ENCODE measurements around the gene KRT12.

KRT12 gene

DNA sequence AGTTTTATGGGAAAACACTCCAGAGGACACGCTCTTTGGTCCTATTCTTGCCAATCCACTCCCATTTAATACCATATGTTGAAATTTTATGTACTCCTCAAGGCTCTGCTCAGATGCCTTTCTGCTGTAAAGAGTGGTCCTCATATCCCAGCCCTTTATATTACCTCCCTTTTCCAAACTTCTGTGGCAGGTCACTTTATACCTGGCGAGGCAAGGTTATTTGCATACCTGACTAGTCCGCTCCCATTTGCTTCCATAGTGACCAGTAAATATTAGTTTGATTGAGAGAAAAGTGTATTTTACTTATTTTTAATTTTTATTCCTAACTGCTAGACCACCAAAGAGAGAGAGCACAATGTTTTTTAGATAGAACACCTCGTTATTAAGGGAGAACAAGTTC, 17.3 kb downstream of the KRT12 start:
- TF ChIP-seq, protein P1, sequence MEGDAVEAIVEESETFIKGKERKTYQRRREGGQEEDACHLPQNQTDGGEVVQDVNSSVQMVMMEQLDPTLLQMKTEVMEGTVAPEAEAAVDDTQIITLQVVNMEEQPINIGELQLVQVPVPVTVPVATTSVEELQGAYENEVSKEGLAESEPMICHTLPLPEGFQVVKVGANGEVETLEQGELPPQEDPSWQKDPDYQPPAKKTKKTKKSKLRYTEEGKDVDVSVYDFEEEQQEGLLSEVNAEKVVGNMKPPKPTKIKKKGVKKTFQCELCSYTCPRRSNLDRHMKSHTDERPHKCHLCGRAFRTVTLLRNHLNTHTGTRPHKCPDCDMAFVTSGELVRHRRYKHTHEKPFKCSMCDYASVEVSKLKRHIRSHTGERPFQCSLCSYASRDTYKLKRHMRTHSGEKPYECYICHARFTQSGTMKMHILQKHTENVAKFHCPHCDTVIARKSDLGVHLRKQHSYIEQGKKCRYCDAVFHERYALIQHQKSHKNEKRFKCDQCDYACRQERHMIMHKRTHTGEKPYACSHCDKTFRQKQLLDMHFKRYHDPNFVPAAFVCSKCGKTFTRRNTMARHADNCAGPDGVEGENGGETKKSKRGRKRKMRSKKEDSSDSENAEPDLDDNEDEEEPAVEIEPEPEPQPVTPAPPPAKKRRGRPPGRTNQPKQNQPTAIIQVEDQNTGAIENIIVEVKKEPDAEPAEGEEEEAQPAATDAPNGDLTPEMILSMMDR (IDR thresholded peaks at IDR 0.05), result no peak
- Histone ChIP-seq H3K27me3 (peaks cover 0 to 4% of the 10 kb centered on the region in 2 donors), H3K9me3 (no peaks in the 10 kb centered on the region), H3K27ac (no peak overlapping the region), H3K4me3 (no peak overlapping the region), H3K36me3 (no peaks in the 10 kb centered on the region), H3K4me1 (peaks cover 0 to 3% (median 0%) of the 10 kb centered on the region in 4 donors)
- DNase-seq, result no peak
- intact Hi-C loops (cut with DNase I; ENCODE audit: low total_unique reads), result no loop called here

DNA sequence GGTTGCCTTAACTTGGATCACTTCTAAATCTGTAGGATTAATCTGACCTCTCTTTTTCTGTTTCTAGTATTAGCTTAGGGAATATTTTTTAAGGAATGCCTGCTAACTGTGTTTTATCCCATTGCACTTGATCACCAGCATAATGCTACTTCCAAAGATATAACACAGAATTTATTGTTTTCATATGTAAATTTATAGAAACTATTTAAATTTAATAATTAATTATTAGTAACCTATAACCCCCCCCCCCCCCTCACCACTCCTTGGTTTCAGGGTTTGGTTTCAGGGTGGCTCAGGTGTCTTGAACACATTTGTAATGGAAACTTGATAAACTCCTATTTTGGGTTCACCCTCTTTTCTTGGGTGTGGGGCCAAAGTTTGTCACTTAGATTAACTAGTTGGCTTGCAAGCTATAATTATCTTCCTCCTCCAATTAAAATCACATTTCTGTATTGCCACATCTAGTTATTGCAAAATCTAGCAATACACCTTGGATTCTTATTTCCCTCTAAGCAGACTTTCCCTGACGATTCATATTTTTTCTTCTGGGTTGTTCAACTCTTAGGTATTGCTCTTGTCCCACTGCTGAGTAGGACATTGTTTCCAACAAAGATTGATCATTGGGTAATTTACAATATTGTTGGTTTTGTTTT, 18.3 kb downstream of the KRT12 start:
- Histone ChIP-seq H3K4me1 (no peaks in the 10 kb centered on the region), H3K9me3 (no peaks in the 10 kb centered on the region), H3K27ac (no peak overlapping the region), H3K4me3 (no peak overlapping the region), H3K36me3 (no peaks in the 10 kb centered on the region), H3K27me3 (peaks cover 0 to 4% of the 10 kb centered on the region in 2 donors)
- TF ChIP-seq, protein P1 (IDR thresholded peaks at IDR 0.05), result no peak
- intact Hi-C loops (cut with DNase I; ENCODE audit: low total_unique reads), result no loop called here
- DNase-seq, result no peak

DNA sequence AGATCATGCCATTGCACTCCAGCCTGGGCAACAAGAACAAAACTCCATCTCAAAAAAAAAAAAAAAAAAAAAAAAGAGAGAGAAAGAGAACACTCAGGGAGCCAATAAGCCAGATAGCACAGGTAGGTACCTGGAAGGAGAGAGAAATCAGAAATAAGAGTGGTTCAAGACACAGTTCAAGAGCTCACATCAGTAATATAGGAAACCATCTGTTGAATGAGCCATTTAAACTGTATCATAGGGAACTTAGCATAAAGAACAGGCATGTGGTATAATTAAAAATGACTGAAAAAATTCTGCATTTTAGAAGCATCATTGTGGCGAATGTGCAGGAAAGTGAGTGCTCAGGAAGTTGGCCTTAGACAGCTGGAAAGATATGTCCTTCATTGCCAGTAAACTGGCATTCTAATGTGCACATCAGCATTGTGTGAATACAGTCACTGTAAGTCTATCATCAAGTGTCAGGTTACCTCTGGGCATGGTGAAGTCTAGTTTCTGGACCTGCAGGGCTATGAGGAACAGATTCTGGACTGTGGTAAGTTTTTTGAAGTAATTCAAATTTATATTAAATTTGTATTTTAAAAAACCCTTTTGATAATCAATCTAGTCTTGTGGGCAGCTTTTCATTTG, 20.4 kb downstream of the KRT12 start:
- H3K4me1 ChIP-seq, result no peaks in the 10 kb centered on the region
- intact Hi-C loops (cut with DNase I; ENCODE audit: low total_unique reads), result no loop called here
- H3K4me3 ChIP-seq, result no peak overlapping the region
- H3K36me3 ChIP-seq, result no peaks in the 10 kb centered on the region
- DNase-seq, result no peak
- H3K27me3 ChIP-seq, result peaks cover 0 to 4% of the 10 kb centered on the region in 2 donors
- H3K9me3 ChIP-seq, result no peaks in the 10 kb centered on the region
- no peak overlapping the region for H3K27ac ChIP-seq
- TF ChIP-seq, protein P1 (IDR thresholded peaks at IDR 0.05), result no peak

DNA sequence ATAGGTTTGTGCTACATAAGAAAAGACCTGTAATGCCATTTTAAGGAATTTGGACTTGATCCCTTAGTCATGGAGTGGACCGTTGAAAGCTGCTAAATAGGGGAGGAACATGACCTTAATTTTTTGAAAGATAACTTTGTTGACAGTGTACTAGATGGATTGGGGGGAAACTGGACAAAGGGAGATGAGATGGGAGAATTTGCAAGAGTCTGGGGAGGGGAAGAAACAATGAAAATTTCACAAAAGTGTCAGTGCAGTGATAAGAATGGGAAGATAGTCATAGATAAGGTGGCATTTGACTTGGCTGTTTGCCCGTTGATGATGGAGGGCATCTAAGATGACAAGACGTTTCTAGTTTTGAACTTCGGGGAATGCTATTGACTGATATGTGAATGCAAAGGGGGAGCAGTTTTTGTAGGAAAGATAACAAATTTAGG, 22.3 kb downstream of the KRT12 start:
- DNase-seq, result no peak
- TF ChIP-seq, protein P1 (IDR thresholded peaks at IDR 0.05), result no peak
- intact Hi-C loops (cut with DNase I; ENCODE audit: low total_unique reads), result no loop called here
- no peaks in the 10 kb centered on the region for H3K4me1 ChIP-seq
- peaks cover 0 to 4% of the 10 kb centered on the region in 2 donors for H3K27me3 ChIP-seq
- H3K9me3 ChIP-seq, result no peaks in the 10 kb centered on the region
- H3K4me3 ChIP-seq, result no peak overlapping the region
- H3K27ac ChIP-seq, result no peak overlapping the region
- H3K36me3 ChIP-seq, result no peaks in the 10 kb centered on the region

DNA sequence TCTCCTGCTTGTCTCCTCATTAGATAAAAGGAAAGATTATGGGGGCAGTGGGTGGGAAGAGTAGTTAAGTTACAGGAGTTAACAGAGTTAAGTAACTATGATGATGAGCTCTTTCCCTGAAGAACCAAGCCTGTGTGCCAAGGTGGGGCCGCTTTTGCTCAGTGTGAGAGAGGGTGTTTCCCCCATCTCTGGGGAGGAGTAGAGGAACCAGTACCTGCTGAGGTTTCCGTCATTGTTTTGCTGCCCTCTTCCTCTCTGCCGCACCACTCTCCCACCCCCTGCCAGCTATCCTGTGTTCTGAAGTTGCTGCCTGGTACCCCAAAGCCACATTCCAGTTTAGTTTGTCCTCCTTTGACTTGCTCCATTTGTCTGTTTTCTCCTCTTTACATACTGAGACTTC, 23.8 kb downstream of the KRT12 start:
- no peak overlapping the region for H3K27ac ChIP-seq
- H3K4me1 ChIP-seq, result no peaks in the 10 kb centered on the region
- TF ChIP-seq, protein P1 (IDR thresholded peaks at IDR 0.05), result no peak
- DNase-seq, result no peak
- no peaks in the 10 kb centered on the region for H3K9me3 ChIP-seq
- H3K36me3 ChIP-seq, result no peaks in the 10 kb centered on the region
- intact Hi-C loops (cut with DNase I; ENCODE audit: low total_unique reads), result no loop called here
- no peak overlapping the region for H3K4me3 ChIP-seq
- H3K27me3 ChIP-seq, result peaks cover 0 to 3% of the 10 kb centered on the region in 2 donors
